EH (cell line): ENCODE data around the gene TMEM109.

Experiments
- DNase-seq: peaks from one replicate; pipeline ENCODE4 v3.0.0-alpha.2; 2015; ENCODE audit warnings: low read depth

The TMEM109 gene

DNA sequence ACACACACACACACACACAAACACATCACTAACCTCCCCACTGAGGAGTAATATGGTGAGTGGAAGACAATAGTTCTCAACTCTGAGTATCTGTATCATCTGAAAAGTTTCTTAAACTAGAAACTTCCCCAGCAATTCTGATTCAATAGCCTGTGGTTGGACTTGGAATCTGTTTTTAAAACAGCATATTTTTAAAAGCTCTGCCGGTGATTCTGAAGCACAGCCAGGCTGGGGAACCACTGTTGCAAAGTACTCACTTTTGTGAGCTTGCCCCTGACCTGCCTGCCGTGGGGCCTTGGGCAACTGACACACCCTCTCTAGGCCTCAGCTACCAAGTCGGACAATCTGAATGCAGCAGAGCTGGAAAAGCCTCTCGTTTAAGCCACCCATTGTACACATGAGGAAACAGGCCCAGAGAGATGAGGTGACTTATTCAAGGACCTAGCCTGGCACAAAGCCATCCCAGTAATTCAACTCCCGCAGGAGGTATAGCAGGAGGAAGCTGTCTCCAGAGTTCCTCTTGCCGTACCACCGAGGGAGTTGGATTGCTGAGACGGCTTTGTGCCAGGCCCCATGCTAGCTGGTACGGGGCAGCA is 29.1 kb downstream of the TMEM109 start:
- no peak for DNase-seq

DNA sequence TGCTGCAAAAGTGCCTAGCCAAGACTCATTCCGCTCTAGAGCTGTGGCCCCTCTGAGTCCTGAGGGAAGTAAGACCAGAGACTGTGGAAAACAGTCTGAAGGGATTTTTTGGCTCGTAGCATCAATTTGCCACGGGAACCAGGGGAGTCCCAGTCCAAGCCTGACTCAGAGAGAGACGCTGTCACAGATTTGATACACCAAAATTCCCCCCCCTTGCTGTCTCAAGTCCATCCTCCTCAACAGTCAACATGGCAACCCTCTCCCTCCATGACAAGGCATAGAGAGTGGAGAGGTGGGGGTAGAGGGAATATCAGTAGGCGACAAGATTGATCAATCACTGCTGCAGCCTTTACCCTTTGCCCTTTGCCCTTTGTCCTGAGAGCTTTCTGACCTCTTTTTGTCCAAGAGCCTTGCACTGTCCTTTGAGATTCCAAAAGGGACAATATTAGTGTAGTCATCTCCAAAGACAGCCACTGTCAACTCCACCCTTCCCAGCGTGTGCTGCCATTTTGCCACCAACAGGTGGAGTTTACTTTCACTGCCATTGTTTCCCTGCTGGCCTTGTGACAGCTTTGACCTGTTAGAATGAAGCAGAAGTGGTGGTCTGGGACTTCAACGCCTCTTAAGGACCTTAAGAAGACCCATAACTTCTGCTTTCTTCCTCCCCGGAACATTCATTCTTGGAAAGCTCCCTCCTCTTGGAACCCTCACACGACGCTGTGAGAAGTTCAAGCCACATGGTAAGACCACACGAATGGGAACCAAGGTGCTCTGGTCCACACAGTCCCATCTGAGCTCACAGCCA is 30.7 kb downstream of the TMEM109 start:
- DNase-seq, result no peak

DNA sequence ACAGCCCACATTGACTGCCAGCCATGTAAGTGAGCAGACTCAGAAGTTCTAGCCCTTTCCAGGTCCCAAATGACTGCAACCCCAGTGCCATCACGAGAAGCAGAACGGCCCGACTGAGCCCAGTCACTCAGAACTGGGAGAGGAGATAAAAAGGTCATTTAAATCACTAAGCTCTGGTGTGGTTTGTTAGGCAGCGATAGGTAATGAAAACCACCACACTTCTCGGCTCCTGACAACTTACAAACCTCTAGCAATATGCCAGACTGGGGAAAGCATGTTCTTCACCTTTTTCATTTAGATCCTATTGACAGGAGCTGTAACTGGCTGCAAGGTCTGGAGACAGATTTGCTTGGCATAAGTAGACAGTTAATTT is 31.3 kb downstream of the TMEM109 start:
- no peak for DNase-seq

DNA sequence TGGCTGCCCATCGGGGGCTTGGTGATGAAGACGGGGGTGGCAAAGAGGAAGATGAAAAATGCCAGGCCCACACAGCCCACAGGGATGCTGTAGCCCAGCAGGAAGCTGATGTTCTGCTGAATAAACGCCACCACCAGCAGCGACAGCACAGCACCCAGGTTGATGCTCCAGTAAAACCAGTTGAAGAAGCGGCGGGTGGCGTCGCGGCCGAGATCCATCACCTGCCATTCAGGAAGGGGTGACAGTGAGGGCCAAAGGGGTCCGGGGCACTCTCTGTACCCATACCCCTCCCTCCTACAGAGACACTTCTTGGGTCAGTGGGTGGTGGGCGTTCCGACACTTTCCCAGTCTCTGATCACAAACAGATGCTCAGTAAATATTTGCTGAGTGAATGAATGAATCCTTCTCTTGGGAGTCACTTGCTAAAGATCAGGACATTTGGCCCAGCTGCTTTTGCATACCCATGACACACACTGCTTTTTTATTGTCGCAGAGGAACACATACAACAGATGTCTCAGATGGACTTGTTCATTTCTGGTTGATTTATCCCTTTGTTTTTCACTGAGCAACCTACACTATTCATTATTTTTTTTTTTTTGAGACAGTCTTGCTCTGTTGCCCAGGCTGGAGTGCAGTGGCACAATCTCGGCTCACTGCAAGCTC is 32.8 kb downstream of the TMEM109 start:
- DNase-seq, result no peak

DNA sequence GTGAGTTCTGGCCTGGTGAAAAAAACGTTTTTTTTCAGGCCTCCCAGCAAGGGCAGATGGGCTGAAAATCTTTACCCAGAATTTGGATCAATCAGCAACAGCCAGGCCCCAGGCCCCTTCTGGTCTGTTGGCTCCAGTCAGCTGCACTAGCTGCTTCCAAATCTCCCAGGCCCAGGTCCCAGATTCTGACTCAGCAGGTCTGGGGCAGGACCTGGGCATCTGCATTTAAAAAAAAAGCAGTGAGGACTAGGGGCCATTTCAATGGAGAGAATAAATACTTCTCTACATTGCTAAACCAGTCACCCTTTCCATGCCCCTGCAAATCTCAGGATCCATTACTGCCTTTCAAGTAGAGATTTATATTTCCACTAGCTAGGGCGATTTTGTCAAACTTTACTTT is 33.7 kb downstream of the TMEM109 start:
- DNase-seq, result no peak

DNA sequence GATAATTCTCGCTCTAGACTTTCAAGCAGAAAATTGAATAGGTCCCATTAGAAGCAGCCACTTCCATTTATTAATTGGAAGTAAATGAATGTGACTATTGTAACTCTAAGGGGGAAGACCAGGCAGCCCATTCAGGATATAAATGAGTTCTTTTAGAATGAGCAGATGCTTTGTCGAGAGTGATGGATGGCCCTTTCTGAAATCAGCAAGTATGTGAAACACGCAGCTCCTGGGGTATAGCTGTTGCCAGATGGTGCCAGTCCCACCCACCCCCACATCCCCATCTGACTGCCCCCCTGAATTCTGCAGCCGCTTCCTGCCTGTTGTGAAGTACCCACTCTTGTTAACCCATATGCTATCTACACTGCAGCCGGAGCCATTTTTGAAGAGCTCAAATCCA is 34.3 kb downstream of the TMEM109 start:
- DNase-seq, result no peak

DNA sequence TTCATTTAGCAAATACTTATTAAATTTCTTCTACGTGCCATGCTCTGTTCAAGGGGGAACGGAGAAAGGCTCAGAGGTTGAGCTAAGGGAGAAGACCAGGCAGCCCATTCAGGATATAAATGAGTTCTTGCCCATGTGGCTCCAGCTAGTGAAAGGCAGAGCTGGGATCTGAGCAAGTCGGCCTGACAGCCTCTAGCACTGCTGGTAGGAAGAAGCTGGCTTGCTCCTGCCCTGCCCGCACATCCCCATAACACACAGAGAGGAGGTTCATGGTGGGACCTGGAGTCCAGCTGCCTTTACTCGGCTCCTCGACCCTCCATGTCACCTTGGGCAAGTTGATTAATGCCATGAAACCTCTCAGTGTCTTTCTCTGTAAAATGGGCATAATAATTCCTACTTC is 36.1 kb downstream of the TMEM109 start:
- DNase-seq, result no peak

DNA sequence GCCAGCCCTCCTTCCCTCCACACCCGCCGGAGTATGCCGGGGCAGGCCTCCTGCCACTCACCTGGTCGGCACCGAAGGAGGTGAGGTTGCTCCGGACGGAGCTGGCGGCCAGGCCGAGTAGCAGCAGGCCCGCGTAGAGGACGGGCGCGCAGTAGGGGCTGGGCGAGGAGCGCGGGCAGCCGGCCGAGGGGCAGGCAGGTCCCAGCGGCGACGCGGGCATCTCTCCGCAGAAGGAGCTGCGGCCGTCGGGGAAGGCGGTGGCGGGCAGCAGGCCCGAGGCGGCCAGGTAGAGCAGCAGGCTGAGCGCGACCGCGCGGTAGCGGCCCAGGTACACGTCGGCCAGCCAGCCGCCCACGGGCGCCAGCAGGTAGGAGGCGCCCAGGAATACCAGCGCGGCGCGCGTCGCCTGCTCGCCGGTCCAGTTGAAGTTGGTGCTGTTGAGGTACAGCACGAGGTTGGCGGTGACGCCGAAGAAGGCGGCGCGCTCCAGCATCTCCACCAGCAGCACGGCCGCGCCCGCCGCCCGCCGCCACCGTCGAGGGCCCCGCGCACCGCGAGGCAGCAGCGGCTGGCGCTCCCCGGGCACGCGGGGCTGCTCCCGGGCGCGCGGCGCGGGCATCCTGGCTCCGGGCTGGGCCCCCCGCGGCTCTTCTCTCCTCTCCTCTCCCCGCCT is 37.1 kb downstream of the TMEM109 start:
- peak; percentile 14 for DNase-seq

DNA sequence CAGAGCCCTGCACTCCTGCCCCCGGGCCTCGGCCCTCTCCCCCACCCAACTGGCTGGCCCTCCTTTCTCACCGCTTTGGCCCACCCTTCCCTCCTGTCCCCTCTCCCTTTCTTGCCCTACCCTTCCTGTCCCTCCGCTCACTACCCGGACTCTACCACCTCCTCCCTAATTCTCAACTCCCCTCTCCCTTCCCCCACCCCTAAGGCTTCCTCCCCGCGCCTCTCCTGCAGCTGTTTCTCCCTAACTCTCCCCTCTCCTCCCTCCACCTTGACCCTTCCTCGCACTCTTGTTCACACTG is 37.6 kb downstream of the TMEM109 start:
- peak; percentile 26 for DNase-seq

DNA sequence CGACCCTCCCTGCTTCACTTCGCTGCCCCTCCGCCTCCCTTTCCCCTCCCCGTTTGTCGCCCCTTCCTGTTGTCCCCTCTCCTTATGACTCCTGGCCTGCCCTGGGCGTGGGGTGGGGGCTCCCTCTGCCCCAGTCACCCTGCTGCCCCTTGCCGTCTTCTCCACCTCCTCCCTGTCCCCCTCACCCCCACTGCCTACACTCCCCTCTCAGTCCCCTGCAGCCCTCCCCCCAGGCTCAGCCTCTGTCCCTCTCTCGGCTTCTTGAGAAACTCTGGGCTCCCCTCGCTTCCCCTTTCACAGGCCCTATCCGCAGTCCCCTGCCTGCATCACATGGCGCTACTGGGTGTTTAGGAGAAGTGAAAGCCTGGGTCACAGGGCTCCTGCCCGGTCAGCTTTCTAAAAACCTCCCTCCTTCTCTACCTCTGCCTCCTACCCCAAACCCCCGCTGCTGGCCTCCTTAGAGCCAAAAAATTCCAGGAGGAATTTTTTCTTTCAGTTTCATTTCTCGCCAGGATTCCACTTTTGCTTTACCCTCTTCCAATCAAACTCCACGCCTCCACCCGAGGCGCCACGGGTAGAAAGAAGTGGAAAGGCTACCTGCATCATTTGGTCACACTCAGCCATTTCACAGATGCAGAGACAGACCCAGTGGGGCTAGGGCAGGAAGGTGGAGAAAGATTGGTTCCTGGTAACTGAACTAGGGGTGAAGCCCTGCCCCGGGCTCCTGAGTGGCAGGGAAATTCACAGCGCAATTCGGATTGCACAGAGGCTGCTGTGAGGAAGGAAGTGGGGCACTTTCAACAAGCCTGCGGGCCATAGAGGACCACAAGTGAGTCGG is 38.2 kb downstream of the TMEM109 start, which contains the start of gene SLC15A3:
SLC15A3 (minus strand) TSS at position 273 of the 838 bp plus-strand sequence. CDS start 625 bp downstream, outside the sequence.
- DNase-seq, result peak; percentile 67

DNA sequence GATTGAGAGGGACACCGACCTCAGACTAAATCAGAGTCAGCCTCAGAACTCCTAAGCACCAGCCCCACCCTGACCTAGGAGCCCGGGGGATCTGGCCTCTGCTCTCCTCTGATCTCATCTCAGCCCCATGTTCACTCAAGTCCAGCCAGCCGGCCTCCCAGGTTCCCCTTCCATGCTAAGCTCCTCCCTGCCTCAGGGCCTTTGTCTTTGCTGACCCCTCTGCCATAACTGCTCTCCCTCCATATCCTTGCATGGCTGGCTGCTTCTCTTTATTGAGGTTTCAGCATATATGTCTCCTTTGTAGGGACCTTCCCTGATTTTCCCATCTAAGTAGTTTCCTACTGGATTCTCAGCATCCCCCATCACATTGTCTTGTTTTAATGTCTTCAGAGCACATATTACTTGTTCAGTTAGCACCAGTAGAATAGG is 38.8 kb downstream of the TMEM109 start:
- DNase-seq, result no peak

DNA sequence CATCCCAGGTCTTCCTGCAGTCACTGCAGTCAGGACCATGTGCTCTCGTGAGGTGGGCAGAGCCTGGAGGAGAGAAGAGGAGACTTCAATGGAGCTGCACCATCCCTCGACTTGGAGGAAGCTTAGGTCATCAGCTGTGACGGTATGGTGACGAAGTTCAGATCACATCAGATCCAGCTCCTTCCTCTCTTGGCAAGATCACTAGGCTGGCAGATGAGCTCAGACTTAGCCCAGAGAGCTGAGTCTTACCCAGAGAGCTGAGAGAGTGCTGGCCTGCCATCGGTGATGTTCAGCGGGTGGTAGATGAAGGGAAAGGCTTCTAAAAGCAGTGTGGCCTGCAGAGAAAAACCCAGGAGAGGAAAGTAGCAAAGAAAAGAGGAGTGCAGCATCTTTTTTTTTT is 39.8 kb downstream of the TMEM109 start:
- DNase-seq, result peak; percentile 25

DNA sequence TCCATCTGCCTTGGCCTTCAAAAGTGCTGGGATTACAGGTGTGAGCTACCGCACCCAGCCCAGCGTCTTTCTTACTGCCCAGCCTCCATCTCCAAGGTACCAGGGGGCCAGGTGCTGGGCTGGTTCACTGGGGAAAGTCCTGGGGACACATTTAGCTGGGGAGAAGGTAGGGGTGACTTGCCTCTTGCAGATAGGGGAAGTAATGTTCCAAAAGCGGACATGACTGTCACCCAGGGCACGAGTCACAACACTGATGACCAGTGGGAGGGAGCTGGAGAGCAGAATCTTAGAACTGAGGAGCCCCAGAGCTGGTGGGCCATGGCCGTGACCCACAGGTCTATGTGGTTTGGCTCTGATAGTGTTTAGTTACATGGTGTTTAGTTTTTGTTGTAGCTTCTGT is 40.5 kb downstream of the TMEM109 start:
- DNase-seq, result no peak

DNA sequence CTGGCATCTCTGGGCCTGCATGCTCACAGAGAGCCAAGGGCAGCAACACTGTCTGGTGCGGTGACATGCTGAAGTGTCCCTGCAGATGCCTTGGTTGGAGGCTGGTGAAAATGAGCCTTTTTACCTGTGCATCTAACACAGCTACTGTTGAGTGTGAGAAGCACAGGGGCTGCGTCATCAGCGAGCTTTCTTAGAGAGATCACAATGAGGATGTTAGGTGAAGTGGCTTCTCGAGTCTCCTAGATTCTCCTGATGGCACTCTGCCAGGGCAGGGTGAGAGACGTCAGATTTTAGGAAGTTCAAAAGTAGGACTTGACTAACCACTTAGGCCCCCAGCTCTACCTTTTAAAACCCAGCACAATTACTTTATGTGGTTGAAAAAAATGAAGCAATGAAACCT is 41.6 kb downstream of the TMEM109 start:
- no peak for DNase-seq

DNA sequence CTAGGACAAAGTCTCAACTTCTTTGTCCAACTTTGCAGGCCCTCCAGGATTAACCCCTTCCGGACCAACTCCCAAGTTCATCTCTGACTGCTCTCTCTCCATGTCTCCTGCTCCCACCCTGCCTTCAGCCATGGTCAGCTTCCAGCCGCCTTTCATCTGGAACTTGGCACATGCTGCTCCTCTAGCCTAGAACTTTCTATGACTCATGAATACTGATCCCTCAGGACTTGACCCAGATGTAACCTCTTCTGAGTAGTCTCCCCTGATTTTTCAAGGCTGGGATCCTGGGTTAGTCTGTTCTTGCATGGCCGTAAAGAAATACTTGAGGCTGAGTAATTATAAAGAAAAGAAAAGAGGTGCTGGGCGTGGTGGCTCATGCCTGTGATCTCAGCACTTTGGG is 43.2 kb downstream of the TMEM109 start:
- peak; percentile 55 for DNase-seq

DNA sequence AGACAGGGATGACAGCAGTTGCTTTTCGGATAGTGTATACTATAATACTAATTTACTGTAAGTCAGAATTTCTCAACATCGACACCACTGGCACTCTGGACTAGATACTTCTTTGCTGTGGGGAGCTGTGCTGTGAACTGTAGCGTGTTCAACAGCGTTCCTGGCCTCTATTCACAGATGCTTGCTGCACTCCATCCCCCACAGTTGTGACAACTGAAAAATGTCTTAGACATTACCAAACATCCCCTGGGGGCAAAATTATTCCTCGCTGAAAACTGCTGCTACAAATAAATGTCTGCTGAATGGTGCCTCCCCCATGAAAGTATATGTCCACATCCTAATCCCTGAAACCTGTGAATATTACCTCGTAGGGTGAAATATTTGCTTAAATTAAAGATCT is 45.5 kb downstream of the TMEM109 start:
- peak; percentile 66 for DNase-seq

DNA sequence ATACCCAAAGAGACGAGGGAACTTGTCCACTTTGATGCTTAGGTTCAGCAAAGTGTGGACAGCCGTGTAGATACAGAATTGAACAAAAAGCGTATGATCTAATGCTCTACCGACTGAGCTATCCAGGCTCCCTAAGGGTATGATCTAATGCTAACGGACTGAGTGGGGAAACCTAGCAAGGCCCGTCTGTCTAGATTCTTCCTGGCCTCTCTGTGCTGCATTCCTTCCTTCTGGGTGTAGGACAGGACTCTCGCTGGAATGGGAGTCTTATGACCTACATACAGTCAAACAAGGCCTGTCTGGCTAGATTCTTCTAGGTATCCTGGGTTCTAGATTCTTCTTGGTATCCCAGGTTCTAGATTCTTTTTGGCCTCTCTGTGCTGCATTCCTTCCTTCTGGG is 46.4 kb downstream of the TMEM109 start:
- no peak for DNase-seq

DNA sequence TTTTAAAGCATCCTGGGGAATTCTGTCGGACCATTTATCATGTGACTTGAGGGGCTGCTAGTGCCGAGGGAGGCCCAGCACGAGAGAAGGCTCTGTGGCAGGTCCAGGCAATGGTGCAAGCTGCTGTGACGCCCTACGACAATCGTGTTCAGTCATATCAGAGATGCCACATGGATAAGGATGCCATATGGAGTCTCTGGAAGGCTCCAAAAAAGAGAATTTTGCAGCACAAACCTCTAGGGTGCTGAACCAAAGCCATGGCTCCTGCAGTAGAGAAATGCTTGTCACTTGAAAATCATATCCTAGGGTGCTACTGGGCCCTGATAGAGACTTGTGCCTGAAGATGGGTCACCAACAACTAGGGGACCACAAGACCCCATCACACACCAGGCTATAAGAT is 50.8 kb downstream of the TMEM109 start:
- DNase-seq, result no peak

DNA sequence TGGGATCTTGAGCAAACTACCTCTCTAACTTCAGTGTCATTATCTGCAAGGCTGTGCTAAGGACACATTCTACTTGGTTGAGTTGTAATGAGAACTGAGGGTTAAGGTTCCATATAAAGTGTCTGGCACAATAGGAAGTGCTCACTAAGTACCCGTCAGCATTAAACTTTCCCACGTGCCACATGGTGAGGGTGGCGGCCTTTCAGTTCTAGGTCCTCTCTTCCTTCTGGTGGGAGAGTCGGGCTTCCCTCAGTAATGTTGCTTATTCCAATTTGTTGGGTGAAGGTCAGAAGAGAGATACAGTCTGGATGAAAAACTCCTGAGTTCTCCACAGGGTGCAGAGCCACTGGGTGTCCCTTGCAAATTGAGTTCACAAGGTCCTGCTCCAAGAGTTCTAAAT is 52.9 kb downstream of the TMEM109 start:
- no peak for DNase-seq

DNA sequence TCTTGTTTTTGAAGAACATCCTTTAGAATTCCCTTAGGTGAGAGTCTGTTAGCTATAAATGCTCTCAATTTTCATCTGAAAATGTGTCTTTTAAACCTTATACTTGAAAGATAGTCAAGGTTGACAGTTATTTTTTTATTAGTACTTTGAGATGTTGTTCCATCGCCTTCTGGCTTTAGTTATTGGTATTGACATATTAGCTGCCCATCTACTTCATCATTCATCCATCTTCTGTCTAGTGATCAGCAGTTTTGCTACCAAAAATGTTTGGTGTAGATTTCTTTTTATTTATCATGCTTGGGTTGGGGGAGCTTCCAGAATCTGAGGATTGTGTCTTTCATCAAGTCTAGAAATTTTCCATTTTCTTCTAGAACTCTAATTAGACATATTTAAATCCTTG is 54.3 kb downstream of the TMEM109 start:
- DNase-seq, result no peak

DNA sequence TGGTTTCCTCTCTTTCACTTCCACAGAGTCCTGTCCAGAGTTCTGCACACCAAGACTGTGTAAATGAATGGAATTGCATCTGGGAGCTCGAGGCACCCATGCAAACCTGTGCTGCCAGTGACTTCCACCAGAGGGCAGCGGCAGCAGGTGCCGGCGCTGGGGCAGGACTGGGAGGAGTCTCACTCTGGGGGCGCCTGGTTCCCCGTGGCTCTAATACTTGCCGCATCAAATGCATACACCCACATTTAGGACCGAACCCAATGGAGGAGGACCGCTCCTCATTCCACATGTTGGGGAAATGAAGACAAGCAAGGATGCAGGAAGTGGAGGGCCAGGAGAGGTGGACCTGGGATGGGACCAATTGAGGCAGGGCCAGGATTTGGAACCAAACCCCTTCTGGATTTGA is 56.4 kb downstream of the TMEM109 start:
- DNase-seq, result peak; percentile 45

DNA sequence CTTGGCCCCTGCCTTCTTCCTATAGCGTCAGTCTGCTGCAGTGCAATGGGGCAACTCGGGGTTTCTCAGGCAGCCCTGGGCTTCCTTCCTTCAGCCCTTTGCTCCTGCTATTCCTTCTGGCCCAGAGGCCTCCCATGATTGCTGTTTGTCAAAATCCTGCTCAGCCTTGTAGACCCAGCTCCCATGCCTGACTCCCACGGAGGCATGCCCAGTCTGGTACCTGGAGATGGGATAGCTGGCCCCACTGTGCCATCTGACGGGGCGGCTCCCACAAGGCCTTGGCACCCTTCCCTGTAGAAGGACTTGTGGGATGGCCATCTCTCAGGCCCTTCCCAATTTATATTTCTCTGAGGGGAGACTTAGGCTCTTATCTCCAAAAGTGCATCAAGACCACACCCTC is 56.9 kb downstream of the TMEM109 start:
- DNase-seq, result no peak
